Endothelial cell of umbilical vein (primary cell): ENCODE measurements around the gene ANKS1A.

Experiments used
- CTCF ChIP-seq, 2 donors: IDR thresholded peaks; 1 replicate in 1 of 2; 2 replicates in 1 of 2; pipeline ENCODE4 v1.5.1; 2011; ENCODE audit warnings: low read length in 2 of 2, mild to moderate bottlenecking in 2 of 2, moderate library complexity in 2 of 2, control low read depth in 1 of 2, inconsistent platforms in 1 of 2, low read depth in 1 of 2; ENCODE audit not compliant: insufficient read depth in 1 of 2; ENCODE audit errors: extremely low read depth in 1 of 2
- EZH2 ChIP-seq: IDR thresholded peaks from 2 replicates; pipeline ENCODE4 v1.6.1; 2012; ENCODE audit warnings: borderline replicate concordance, low read depth, mild to moderate bottlenecking, moderate library complexity, low read length, inconsistent platforms; ENCODE audit not compliant: severe bottlenecking
- FOS ChIP-seq: IDR thresholded peaks from 2 replicates; pipeline ENCODE4 v1.6.1; 2011; ENCODE audit warnings: mild to moderate bottlenecking, low read length, moderate library complexity, borderline replicate concordance; ENCODE audit not compliant: insufficient read depth
- GATA2 ChIP-seq: IDR thresholded peaks from 2 replicates; pipeline ENCODE4 v1.7.0; 2011; ENCODE audit warnings: low read depth, mild to moderate bottlenecking, moderate library complexity, mixed read lengths, low read length; ENCODE audit not compliant: insufficient read length, insufficient read depth
- JUN ChIP-seq: IDR thresholded peaks from 2 replicates; pipeline ENCODE4 v1.6.1; 2011; ENCODE audit warnings: borderline replicate concordance, low read depth; ENCODE audit not compliant: insufficient read length, insufficient read depth
- MAX ChIP-seq: IDR thresholded peaks from 2 replicates; pipeline ENCODE4 v1.6.1; 2011; ENCODE audit not compliant: insufficient read depth, insufficient read length
- MYC ChIP-seq: IDR thresholded peaks from one replicate; pipeline ENCODE4 v1.6.1; 2011; ENCODE audit warnings: mild to moderate bottlenecking, low read depth, low read length
- POLR2A ChIP-seq: IDR thresholded peaks from 2 replicates; pipeline ENCODE4 v1.6.1; 2012; ENCODE audit warnings: low read depth, mild to moderate bottlenecking, control low read depth, low read length
- POLR2AphosphoS5 ChIP-seq: IDR thresholded peaks from 2 replicates; pipeline ENCODE4 v1.6.1; 2012; ENCODE audit warnings: low read depth, mild to moderate bottlenecking, control low read depth, low read length, moderate library complexity; ENCODE audit not compliant: insufficient read depth

- TF ChIP-seq CTCF (IDR thresholded peaks at IDR 0.05; ENCODE audit: extremely low read depth in 1 of 2, insufficient read depth in 1 of 2, low read depth in 1 of 2, low read length in 2 of 2) (no peak), POLR2AphosphoS5 (no peak), POLR2A (no peak), EZH2 (no peak), JUN (no peak), GATA2 (no peak), MAX (no peak), MYC (no peak), FOS (no peak)
Measured at GRCh38 chr6:35080016-35080680, 191.1 kb downstream of the ANKS1A start.
